T-helper 22 cell (primary cell): ENCODE results near the gene LELP1.
"Not testable (repeated sequence)": the region's sequence is repeated elsewhere in the genome, so short reads cannot be mapped to it uniquely, and the experiment has no call there.

Source experiments
- DNase-seq: peaks from one replicate; pipeline ENCODE4 v3.0.0-alpha.2; 2020; ENCODE audit warnings: low read depth

The LELP1 gene

GRCh38 chr1:153229076-153229829, 26.0 kb downstream of the LELP1 start:
- not testable (repeated sequence) for DNase-seq

DNA sequence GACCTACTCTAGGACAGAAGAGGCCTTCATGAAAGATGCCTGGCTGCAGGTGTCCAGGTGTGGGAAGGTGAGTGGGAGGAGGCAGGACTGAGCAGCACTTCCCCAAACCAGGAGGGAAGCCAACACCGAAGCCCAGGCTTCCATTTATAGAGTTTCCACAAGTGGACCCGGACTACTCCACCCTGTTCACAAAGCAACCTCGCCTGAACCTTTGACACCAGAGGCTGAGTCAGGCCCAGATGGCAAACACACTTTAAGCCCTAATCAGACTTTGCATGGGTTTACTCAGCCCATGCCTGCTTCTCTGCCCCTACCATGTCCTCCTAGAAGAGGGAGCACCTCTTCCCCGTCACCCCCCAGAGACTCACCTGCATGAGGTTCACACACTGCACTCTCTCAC, 28.1 kb downstream of the LELP1 start:
- no peak for DNase-seq

GRCh38 chr1:153231785-153232184, 28.6 kb downstream of the LELP1 start:
- no peak for DNase-seq

- DNase-seq = no peak
Observed at GRCh38 chr1:153232553-153232952, 29.3 kb downstream of the LELP1 start.

GRCh38 chr1:153233448-153233847, 30.2 kb downstream of the LELP1 start:
- DNase-seq = no peak

- no peak for DNase-seq
Observed at GRCh38 chr1:153238527-153238926, 35.3 kb downstream of the LELP1 start.

DNA sequence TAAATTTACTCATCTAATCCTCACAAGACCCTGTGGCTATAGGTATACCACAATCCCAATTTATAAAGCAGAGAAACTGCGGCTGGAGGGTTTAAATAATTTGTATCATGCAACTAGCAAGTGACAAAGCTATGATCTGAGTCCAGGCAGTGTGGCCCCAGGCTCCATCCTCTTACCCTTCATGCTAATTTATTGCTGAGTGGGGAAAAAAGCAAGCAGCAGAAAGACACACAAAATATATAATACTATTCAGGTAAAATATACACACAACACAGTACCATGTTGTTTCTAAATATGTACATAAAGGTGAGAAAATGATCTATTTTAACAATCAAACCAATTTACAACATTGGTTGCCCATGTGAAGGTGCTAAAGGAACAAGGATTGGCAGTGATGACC, 38.9 kb downstream of the LELP1 start:
- no peak for DNase-seq

DNA sequence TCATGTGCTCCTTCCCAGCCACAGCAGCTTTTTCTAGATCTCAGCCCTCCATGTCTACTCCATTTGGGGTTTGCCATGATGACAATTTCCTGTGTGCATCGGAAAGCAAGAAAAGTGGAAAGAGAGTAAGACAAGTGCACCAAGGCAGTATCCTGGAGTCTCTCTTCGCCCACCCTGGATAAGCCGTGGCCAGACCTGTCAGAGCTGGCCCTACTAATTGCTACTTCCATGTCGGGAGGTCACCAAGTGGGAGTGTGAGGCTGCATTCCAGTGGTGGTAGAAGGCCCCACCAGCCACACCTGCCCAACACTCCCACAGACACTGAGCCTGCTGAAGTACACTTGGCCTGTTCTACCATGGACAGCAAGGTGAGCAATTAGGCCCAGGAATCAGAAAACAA, 42.2 kb downstream of the LELP1 start:
- no peak for DNase-seq

GRCh38 chr1:153246018-153246417, 42.8 kb downstream of the LELP1 start:
- DNase-seq = no peak

DNA sequence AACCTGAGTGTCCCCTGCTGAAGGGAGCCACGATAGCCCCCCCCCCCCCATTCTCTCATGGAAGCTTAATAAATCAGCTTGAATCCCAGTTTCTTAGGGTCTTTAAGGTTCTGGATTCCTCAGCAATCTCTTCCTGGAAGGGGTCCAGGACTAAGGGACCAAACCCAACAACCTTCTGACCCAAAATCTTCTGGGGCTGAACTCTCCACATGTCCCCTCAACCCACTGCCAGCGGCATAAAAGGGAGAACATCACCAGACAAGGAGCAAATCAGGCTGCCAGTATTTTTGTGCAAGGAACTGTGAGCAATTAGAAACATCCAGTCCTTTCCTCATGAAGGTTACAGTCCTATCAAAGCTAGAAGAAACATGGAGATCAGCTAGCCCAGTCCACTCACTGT, 43.6 kb downstream of the LELP1 start:
- DNase-seq = no peak

- no peak for DNase-seq
Observed at GRCh38 chr1:153248176-153248879, 45.1 kb downstream of the LELP1 start.

DNA sequence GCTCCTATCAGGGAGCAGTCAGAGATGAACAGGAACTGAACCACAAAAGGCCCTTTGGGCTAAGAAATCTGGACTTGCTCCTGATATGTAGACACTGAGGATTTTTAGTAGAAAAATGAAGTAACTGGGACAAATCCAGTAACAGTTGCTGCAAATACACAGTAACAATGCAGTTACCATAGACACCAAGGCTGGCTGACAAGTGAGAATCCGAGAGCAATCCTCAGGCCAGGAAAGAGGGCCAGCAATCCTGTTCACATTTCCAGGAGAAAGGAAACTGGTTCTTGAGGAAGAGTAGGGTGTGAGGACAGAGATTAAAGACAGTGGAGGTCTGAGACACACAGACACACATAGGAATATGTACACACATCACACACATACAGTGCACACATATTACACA, 46.9 kb downstream of the LELP1 start:
- DNase-seq = no peak

- DNase-seq = no peak
Observed at GRCh38 chr1:153251087-153251486, 47.9 kb downstream of the LELP1 start.

DNA sequence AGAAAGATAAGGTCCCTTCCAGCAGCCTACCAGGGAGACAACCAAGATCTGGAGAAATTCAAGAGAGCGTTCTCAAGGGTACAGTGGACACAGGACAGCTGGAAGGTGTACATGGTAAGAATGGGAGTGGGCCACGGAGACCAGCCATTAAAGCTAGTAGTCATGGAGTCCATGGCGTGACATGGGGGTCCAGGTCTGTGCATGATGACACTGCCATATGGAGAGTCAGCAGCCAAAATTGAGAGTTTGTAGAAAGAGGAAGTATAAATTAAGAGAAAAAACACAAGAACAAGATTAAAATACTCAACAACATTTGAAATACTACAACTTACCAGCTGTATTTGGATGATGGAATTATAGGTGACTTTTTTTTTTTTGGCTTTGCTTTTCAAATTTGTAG, 48.3 kb downstream of the LELP1 start:
- no peak for DNase-seq

- DNase-seq = no peak
Observed at GRCh38 chr1:153251988-153252387, 48.8 kb downstream of the LELP1 start.

- DNase-seq = no peak
Observed at GRCh38 chr1:153253076-153253475, 49.8 kb downstream of the LELP1 start.

DNA sequence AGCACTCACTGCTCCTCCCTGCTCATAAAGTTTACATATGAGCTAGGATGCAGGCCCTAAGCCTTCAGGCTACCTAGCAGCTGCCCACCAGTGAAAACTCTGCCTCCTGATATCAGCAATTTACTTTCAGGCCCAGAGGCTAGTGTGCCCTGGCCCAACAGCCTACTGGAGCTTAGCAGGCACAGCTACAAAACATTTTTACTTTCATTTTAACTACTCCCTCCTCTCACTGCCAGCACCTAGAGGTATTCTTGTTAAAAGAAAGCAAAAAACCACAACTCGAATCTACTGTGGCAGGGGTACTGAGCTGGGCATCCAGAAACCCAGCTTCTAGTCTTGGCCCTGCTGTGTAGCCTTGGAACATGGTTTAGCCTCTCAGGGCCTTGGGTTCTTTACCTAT, 50.5 kb downstream of the LELP1 start:
- DNase-seq = no peak
